Measurements from ENCODE around the gene EXTL2.
"Not testable (repeated sequence)": the region's sequence is repeated elsewhere in the genome, so short reads cannot be mapped to it uniquely, and the experiment has no call there.

EXTL2 gene

GRCh38 chr1:100894603-100895539 is at the start of gene EXTL2:
EXTL2 (minus strand) TSS chr1:100894842; CDS start chr1:100888757, 6,085 bp downstream.
- no peak for DNase-seq

GRCh38 chr1:100943533-100943932 is 48.9 kb upstream of the EXTL2 start:
- no peak for DNase-seq

- DNase-seq, result no peak
Measured at GRCh38 chr1:100942304-100943046, 47.8 kb upstream of the EXTL2 start.

GRCh38 chr1:100941580-100942216 is 47.1 kb upstream of the EXTL2 start:
- DNase-seq, result no peak

GRCh38 chr1:100941098-100941527 is 46.5 kb upstream of the EXTL2 start:
- DNase-seq, result no peak

- DNase-seq, result peak; percentile 4
Measured at GRCh38 chr1:100936194-100936967, 41.7 kb upstream of the EXTL2 start.

- not testable (repeated sequence) for DNase-seq
Measured at GRCh38 chr1:100933555-100933954, 38.9 kb upstream of the EXTL2 start.

- DNase-seq, result no peak
Measured at GRCh38 chr1:100931716-100932115, 37.1 kb upstream of the EXTL2 start.

GRCh38 chr1:100930494-100930893 is 35.9 kb upstream of the EXTL2 start:
- no peak for DNase-seq

GRCh38 chr1:100928128-100928527 is 33.5 kb upstream of the EXTL2 start:
- no peak for DNase-seq

GRCh38 chr1:100927276-100927675 is 32.6 kb upstream of the EXTL2 start:
- no peak for DNase-seq

- no peak for DNase-seq
Measured at GRCh38 chr1:100926240-100926639, 31.6 kb upstream of the EXTL2 start.

GRCh38 chr1:100924991-100925390 is 30.3 kb upstream of the EXTL2 start:
- DNase-seq, result no peak

GRCh38 chr1:100924212-100924611 is 29.6 kb upstream of the EXTL2 start:
- DNase-seq, result no peak

- DNase-seq, result no peak
Measured at GRCh38 chr1:100921110-100921706, 26.6 kb upstream of the EXTL2 start.

- no peak for DNase-seq
Measured at GRCh38 chr1:100912019-100912418, 17.4 kb upstream of the EXTL2 start.

- DNase-seq, result no peak
Measured at GRCh38 chr1:100909018-100909417, 14.4 kb upstream of the EXTL2 start.

- DNase-seq, result no peak
Measured at GRCh38 chr1:100907887-100908286, 13.2 kb upstream of the EXTL2 start.

GRCh38 chr1:100905181-100905580 is 10.5 kb upstream of the EXTL2 start:
- DNase-seq, result no peak

GRCh38 chr1:100904528-100904927 is 9.9 kb upstream of the EXTL2 start:
- no peak for DNase-seq

- no peak for DNase-seq
Measured at GRCh38 chr1:100903777-100904176, 9.1 kb upstream of the EXTL2 start.

- DNase-seq, result no peak
Measured at GRCh38 chr1:100902365-100902764, 7.7 kb upstream of the EXTL2 start.
